HS-5 (cell line): ENCODE measurements around the gene NTN1.

Source experiments
- DNase-seq: peaks from one replicate; pipeline ENCODE4 v3.0.0-alpha.2; 2012; ENCODE audit warnings: low read depth

Gene NTN1

GRCh38 chr17:9162275-9162985 is 141.1 kb downstream of the NTN1 start:
- no peak for DNase-seq

- no peak for DNase-seq
Observed at GRCh38 chr17:9166788-9167187, 145.5 kb downstream of the NTN1 start.

DNA sequence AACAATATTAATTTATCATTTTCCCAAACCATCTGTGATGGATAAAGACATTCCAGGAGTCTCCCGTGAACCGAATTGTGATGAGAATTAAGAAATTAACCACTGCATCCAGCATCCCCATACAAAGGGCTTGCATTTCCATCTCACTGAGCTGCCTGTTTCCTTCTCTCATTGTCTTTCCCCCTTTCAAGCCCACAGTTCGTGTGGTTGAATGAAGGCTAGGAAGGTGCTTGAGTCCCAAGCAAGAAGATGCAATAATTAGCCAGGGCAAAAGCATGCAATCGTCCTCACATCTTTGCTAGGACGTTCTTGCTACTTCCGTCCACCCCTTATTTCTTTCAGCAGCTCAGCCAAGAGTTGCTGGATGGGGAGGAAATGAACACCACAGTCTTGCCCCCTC is 146.1 kb downstream of the NTN1 start:
- DNase-seq, result no peak

DNA sequence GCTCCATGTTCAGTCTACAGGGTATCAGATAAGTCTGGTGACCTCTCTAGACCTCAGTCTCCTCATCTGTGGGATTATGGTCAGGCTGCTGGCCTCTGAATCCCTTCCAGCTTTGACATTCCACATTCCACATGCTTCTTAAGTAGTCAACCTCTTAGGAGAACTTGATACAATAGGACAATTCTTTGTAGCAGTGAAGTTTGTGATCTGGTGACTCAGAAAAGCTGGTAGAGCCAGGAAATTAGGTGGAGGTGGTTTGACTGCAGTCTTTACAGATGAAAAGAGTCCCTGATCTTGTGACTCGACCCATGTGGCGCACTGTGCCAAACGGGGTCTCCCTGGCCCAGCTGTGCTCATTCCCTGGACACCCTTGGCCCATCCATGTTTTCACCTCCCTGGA is 147.8 kb downstream of the NTN1 start:
- no peak for DNase-seq

DNA sequence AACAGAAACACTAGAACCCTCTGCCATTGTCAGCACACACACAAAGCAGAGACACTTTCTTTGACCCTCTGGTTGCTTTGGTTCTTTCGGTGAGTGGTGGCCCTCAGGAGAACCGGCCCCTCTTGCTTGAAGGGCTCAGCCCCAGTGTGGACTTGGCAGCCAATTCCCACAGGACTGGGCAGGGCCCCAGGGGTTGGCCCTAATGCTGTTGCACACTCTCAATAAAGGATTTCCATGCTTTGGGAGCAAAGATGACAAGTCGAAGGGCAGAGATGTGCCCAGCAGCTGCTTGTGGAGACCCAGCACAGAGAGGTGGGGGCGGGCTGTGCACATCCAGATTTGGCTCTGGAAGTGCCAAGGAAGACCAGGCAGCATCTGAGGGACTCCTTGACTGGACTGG is 149.0 kb downstream of the NTN1 start:
- DNase-seq, result no peak

DNA sequence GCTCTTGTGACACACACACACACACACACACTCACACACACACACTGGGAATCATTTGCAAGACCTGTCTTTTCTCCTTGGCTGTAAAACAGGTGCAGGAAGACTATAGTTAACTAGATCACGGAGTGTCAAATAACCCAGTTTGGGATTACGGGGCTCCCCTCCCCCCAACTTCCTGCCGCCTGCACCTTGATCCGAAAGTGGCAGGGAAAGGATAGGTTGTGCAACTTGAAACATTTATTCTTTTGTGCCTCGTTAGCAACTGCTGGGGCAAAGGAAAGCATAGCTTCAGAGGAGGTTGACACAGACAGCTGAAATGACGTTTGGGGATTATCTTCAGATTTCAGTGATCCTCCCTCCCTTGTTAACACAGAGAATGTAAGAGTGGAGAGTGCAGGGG is 149.5 kb downstream of the NTN1 start:
- no peak for DNase-seq

DNA sequence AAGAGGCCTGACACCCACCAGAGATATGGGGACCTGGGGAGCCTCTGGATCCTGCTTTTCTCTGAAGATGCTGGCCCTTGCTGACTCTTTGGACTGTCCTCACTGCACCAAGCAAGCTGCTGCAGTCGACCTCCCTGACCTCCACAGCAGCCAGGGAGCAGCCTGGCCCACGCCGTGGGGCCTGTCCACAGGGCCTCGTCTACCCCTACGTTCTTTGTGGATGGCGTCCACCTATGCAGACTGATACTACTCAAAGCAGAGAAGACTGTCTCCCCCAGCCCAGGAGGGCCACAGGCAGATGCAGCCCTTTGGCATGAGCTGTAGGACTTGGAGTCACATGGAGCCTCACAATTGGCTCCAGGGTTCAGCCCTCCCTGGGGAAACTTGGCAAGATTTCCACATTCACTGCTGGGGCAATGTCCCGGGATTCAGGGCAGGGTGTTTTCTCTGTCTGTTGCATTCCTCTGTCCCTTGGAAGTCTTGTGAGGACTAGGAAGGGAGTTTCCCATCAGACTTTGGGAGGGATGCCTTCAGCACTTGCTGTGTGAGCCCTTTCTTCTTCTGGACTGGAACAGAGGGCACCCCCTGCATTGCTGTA is 152.2 kb downstream of the NTN1 start:
- DNase-seq, result no peak

DNA sequence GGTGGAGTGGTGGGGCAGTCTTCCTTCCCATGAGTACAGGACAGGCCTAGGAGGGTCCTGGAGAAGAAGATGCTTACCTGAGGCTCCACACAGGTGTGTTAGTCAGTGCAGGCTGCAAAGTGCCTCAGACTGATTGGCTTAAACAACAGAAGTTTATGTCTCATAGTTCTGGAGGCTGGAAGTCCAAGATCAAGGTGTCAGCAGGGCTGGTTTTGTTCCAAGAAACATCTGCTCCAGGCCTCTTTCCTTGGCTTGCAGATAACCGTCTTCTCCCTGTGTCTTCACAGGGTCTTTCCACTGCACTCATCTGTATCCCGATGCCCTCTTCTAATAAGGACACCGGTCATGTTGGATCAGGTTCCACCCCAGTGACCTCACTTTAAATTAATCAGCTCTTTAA is 153.0 kb downstream of the NTN1 start:
- DNase-seq, result no peak

DNA sequence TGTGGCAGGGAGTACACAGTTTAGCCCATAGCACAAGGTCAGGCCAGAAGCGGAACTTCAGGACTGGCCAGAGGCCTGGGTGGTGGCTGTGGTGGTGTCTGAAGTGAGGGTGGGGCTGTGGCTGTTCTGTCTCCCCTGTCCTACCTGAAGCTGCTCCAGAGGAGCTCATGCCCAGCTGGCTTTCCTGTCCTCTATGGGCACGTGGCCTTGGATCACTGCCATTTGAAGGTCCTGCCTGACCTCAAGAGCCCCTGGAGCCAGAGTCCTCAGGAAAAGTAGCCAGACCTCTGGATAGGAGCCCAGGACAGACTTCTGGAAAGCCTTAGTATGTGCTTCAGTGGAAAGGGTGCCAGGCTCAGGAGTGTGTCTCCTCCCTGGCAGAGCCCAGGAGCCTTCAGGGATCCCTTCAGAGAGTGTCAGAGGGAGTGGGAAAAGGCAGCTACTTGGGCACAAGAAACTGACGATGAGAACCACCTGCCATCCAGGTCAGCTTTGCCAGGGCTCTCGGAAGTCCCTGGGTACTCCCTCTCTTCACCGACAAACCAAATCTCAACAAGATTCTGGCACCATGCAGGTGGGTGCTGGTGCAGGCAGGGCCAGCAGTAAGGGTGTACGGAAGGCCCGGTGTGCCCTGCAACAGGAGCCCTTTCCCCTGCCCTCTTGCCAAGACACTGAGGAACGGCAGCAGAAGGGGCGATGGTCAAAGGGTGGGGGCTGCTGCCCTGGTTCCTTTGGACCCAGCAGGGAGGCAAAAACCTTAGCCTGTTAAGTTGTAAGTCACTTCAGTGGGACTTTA is 153.7 kb downstream of the NTN1 start:
- DNase-seq, result no peak

GRCh38 chr17:9175700-9176467 is 154.6 kb downstream of the NTN1 start:
- DNase-seq, result no peak

DNA sequence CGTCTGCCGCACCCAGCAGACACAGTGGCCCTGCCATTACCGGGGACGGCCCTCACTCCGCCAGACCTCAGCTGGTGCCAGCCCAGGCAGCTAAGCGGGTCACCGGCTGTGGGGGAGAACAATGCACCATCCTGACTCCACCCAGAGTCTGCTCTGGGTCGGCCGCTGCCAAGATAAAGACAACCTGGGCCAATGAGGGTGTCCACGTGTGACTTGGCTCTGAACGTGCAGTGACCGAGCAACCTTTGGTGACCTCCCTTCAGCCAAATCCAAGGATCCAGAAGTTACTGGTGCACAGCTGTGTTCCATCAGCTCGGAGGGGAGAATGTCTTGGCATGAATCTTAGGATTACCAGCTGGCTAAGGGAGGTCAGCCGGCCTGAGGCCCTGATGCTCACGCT is 155.9 kb downstream of the NTN1 start:
- no peak for DNase-seq

GRCh38 chr17:9178319-9178718 is 157.0 kb downstream of the NTN1 start:
- DNase-seq, result no peak

DNA sequence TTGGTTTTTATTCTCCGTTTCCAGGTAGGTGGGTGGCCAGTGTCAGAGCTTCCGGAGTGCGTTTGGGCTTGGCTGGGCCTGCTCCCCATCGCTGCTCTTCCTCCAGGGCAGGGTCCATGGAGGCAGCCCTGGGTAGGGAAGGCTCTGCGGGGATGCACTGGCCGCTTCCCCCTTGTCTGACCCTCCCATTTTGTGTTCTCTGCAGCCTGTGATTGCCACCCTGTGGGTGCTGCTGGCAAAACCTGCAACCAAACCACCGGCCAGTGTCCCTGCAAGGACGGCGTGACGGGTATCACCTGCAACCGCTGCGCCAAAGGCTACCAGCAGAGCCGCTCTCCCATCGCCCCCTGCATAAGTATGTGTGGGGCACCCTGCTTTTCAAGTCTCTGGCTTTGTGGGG is 158.3 kb downstream of the NTN1 start:
- DNase-seq, result no peak

GRCh38 chr17:9181640-9182039 is 160.3 kb downstream of the NTN1 start:
- no peak for DNase-seq

GRCh38 chr17:9183306-9183705 is 162.0 kb downstream of the NTN1 start:
- DNase-seq, result no peak

GRCh38 chr17:9185142-9185541 is 163.8 kb downstream of the NTN1 start:
- DNase-seq, result no peak

- no peak for DNase-seq
Observed at GRCh38 chr17:9185688-9186284, 164.5 kb downstream of the NTN1 start.

DNA sequence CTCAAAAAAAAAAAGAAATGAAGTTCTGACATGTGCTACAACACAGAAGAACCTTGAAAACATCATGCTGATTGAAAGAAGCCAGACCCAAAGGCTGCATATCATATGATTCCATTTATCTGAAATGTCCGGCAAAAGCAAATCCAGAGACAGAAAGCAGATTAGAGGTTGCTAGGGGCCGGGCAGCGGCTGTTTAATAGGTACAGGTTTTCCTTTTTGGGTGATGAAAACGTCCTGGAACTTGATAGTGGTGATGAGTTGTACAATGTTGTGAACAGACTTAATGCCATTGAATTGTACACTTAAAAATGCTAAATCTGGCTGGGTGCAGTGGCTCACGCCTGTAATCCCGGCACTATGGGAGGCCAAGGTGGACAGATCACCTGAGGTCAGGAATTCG is 166.5 kb downstream of the NTN1 start:
- no peak for DNase-seq

DNA sequence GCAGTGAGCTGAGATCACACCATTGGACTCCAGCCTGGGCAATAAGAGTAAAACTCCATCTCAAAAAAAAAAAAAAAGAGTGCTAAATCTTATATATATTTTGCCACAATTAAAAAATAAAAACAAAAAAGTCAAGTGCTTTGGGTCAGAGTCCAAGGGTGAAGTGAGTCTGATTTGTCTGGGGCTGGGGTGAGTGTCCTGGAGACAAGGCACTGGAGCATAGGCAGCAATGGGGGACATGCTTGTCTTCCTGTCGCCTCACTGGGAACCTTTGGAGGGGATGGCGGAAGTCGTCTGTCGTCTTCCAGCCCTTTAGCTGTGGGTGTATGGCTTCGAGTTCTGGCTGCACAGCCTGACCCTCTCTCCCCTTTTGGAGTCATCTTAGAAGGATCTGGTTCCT is 167.1 kb downstream of the NTN1 start:
- DNase-seq, result no peak

- DNase-seq, result no peak
Observed at GRCh38 chr17:9189870-9190269, 168.6 kb downstream of the NTN1 start.

DNA sequence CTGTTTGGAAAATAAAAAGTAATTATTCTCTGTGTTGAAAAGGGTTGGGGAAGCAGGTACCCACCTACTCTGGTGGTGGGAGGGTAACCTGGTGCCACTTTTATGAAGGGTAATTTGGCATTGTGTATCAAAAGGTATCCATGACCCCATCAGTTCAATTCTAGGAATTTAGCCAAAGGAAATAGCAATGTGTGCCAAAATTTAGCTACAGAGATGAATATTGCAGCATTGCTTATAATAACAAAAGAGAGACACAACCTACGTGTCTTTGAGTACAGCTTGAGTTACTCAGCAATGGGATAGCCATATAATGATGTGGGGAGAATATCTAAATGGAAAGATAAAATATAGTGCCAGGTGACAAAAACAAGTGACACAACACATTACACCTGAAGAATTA is 170.7 kb downstream of the NTN1 start:
- DNase-seq, result no peak

GRCh38 chr17:9195411-9195810 is 174.1 kb downstream of the NTN1 start:
- no peak for DNase-seq
